ENCODE measurements around the gene ZNF366.

Gene ZNF366

DNA sequence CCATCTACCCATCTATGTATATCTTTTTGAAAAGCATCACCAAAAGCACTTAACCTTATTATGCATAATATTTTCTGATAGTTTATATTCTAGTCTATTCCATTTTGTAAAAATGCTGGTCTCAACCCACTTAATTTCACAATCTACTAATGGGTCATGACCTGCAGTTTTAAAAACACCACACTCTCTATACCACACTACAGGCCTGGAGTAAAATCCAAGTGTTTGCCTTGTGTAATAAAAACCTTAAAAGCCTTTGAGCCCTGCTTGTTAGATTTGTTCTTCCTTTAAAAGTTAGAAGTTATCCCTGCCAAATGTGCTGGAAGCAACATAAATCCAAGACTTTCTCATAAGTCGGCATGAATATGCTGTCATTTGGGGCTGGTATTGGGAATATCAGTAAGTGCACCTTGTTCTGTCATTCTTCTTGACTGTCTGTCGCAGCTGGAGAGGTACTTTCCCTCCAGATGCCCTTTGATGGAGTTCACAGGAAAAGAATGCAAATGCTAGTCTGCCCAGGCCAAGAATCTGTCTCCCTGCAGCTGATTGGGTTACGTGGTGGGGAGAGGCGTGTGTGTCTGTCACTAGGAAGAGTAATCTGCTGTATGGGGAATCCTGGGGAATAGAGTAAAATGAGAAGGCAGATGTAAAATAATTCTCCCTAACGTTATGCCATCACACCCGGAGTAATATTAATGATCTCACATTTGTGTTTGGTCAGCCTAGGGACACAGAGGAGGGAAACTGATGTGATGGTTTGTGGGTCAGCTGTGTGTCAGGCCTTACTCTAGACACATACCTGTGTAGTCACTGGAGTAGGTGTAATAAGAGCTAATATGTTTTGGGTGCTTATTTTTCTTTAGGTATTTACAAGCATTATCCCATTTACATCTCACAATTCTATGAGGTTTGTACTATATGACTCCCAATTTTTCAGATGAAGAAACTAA lies 79.4 kb downstream of the ZNF366 start:
- H3K4me3 ChIP-seq (ENCODE audit: control insufficient read depth, low read depth, low read length): no peak overlapping the region
- DNase-seq (ENCODE audit: low read depth): no peak
- no peak for TF ChIP-seq CTCF (IDR thresholded peaks at IDR 0.05; ENCODE audit: control insufficient read depth, insufficient read depth, low read depth, low read length, missing control alignments)

DNA sequence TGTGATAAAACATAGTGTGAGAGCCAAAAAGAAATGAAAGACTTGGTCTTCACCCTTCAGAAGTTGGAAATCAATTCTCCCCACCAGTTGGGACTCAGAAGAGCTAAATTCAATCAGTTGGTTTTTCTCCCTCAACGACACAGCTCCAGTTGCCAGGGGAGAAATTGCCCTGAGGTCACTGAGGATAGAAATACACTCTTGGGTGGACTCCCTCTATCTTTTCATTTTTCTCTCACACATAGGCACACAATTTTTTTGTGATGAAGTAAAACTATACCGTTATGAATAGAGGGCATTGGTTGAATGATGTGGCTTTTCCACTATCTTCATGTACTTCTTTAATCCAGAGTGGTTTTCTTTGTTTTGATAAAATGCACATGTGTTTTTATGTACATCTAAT lies 80.2 kb downstream of the ZNF366 start:
- no peak for DNase-seq (ENCODE audit: low read depth)
- no peak for TF ChIP-seq CTCF (IDR thresholded peaks at IDR 0.05; ENCODE audit: control insufficient read depth, insufficient read depth, low read depth, low read length, missing control alignments)
- H3K4me3 ChIP-seq (ENCODE audit: control insufficient read depth, low read depth, low read length): no peak overlapping the region

- no peak for DNase-seq (ENCODE audit: low read depth)
- TF ChIP-seq CTCF (IDR thresholded peaks at IDR 0.05; ENCODE audit: control insufficient read depth, insufficient read depth, low read depth, low read length, missing control alignments): no peak
- no peak overlapping the region for H3K4me3 ChIP-seq (ENCODE audit: control insufficient read depth, low read depth, low read length)
Observed at GRCh38 chr5:72426019-72426418, 81.2 kb downstream of the ZNF366 start.

- H3K4me3 ChIP-seq (ENCODE audit: control insufficient read depth, low read depth, low read length): no peak overlapping the region
- no peak for TF ChIP-seq CTCF (IDR thresholded peaks at IDR 0.05; ENCODE audit: control insufficient read depth, insufficient read depth, low read depth, low read length, missing control alignments)
- no peak for DNase-seq (ENCODE audit: low read depth)
Observed at GRCh38 chr5:72418271-72418670, 88.9 kb downstream of the ZNF366 start.

DNA sequence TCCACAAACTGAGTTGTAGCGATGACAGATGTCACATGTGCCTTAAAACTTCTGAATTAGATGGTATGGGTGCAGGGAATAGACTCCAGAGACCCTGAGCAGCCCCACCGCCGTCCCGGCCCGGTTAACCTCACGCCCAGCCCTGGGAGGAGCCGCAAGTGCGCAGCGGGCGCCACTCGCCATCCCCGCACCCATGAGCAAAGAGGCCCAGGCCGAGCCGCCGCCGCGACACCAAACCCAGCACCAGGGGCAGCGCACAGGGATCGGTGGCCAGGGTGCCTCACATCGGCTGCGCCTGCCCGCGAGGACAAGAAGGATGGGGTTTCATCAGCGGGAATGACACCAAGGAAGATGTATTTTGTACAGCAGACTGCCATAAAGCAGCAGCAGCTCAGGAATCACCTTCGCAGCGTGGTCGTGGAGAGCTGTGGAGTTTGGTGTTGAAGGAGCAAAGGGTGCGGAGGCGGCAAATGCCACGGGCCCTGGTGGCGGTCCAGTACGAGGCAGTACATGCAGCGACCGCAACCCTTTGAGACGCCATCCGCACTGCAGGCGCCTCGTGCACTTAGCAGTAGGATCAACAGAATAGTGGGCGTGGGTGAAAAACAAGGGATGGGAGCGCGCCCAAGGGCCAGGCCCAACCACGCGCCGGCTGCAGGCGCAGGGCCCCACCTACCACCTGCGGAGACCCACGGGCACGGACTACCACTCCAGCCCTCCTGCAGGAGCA lies 89.7 kb downstream of the ZNF366 start:
- DNase-seq (ENCODE audit: low read depth): no peak
- TF ChIP-seq CTCF (IDR thresholded peaks at IDR 0.05; ENCODE audit: control insufficient read depth, insufficient read depth, low read depth, low read length, missing control alignments): no peak
- no peak overlapping the region for H3K4me3 ChIP-seq (ENCODE audit: control insufficient read depth, low read depth, low read length)

- DNase-seq (ENCODE audit: low read depth): no peak
Observed at GRCh38 chr5:72415616-72416325, 91.4 kb downstream of the ZNF366 start.

More at GRCh38 chr5:72415616-72416325, 91.4 kb downstream of the ZNF366 start:
- TF ChIP-seq CTCF (IDR thresholded peaks at IDR 0.05; ENCODE audit: control insufficient read depth, insufficient read depth, low read depth, low read length, missing control alignments): no peak
- no peak overlapping the region for H3K4me3 ChIP-seq (ENCODE audit: control insufficient read depth, low read depth, low read length)

Data from AG09309 (cell line).